Spleen (tissue), 7 donors: ENCODE measurements around the gene ZEB2.

ENCODE experiments used
- CTCF ChIP-seq, 11 experiments: fragments of 200-600 bp in 7 of 11; fragments of 450-650 bp in 4 of 11; sonication (generic) in 4 of 11; IDR thresholded peaks in 8 of 11; conservative IDR thresholded peaks in 3 of 11; 1 replicate in 7 of 11; 2 replicates in 4 of 11; pipeline versions ENCODE4 v1.4.0 to v1.8.0; 2016 to 2021; ENCODE audit warnings: antibody characterized with exemption in 11 of 11, inconsistent platforms in 4 of 11, mild to moderate bottlenecking in 1 of 11
- POLR2A ChIP-seq, 3 donors: fragments of 450-650 bp; IDR thresholded peaks; one replicate each; pipeline ENCODE4 v1.5.1; 2017; ENCODE audit warnings: antibody characterized with exemption in 3 of 3, mild to moderate bottlenecking in 1 of 3
- donor health status: DM: no; HTN: no; CAD: no; lungs with moderate emphysema.
- donor health status: DM: no; HTN: no; CAD: no.
- donor health status: DM: no; HTN: no; CAD: no.

- TF ChIP-seq POLR2A (IDR thresholded peaks at IDR 0.05) (no peak), CTCF (IDR thresholded peaks at IDR 0.05 in 8 of 11, conservative IDR thresholded peaks at IDR 0.05 in 3 of 11) (no peak)
Observed at GRCh38 chr2:144522897-144523595, 3.1 kb upstream of the ZEB2 start.
